ENCODE measurements around the gene CDK12. TPM values are rescaled to one million over a fixed set of nuclear protein-coding genes. Genes with fewer than 3 reads are reported as not detected.

The CDK12 gene
- total and polyA plus RNA-seq, 3 donors from 2014 or later = 60.3 to 113 (median 103) TPM

DNA sequence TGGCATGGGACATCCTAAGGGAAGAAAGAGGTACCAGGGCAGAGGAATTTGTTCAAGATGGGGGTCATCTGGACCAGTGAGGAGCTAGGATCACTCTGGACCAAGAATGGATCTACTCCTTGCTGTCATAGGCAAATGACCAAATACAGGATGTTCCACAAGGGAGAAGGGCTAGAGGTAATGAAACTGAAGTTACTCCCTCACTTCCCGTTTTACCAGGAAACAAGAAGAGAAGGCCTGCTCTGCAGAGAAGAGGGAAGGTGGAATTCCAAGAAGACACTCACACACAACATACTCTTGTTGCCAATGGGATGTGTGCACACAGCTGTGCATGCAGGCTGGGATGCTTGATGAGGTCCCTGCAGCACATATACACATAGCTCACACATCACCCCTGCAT is 107.8 kb downstream of the CDK12 start:
- Histone ChIP-seq H3K9me3 (no peaks in the 10 kb centered on the region), H3K27ac (no peak overlapping the region), H3K36me3 (ENCODE audit: low read depth, missing control alignments) (no peaks in the 10 kb centered on the region), H3K4me1 (peaks cover 4% of the 10 kb centered on the region), H3K4me3 (no peak overlapping the region), H3K27me3 (no peaks in the 10 kb centered on the region)
- WGBS, 2 donors = 55 to 62% methylated on average over 1 of the region's 1 CpG
- intact Hi-C loops (cut with DNase I; ENCODE audit: low total_unique reads) = no loop called here
- DNase-seq = no peak
- TF ChIP-seq POLR2A (IDR thresholded peaks at IDR 0.05) = no peak
- TF ChIP-seq, protein P1, sequence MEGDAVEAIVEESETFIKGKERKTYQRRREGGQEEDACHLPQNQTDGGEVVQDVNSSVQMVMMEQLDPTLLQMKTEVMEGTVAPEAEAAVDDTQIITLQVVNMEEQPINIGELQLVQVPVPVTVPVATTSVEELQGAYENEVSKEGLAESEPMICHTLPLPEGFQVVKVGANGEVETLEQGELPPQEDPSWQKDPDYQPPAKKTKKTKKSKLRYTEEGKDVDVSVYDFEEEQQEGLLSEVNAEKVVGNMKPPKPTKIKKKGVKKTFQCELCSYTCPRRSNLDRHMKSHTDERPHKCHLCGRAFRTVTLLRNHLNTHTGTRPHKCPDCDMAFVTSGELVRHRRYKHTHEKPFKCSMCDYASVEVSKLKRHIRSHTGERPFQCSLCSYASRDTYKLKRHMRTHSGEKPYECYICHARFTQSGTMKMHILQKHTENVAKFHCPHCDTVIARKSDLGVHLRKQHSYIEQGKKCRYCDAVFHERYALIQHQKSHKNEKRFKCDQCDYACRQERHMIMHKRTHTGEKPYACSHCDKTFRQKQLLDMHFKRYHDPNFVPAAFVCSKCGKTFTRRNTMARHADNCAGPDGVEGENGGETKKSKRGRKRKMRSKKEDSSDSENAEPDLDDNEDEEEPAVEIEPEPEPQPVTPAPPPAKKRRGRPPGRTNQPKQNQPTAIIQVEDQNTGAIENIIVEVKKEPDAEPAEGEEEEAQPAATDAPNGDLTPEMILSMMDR (IDR thresholded peaks at IDR 0.05) = no peak

GRCh38 chr17:39572121-39572520 is 110.8 kb downstream of the CDK12 start:
- DNase-seq = no peak
- WGBS, 2 donors = 94% methylated on average over 2 of the region's 2 CpGs
- no peaks in the 10 kb centered on the region for H3K36me3 ChIP-seq (ENCODE audit: low read depth, missing control alignments)
- intact Hi-C loops (cut with DNase I; ENCODE audit: low total_unique reads) = no loop called here
- TF ChIP-seq, protein P1 (IDR thresholded peaks at IDR 0.05) = no peak
- TF ChIP-seq POLR2A (IDR thresholded peaks at IDR 0.05) = no peak
- H3K4me1 ChIP-seq = peaks cover 4% of the 10 kb centered on the region
- H3K4me3 ChIP-seq = no peak overlapping the region
- H3K27ac ChIP-seq = no peak overlapping the region
- no peaks in the 10 kb centered on the region for H3K27me3 ChIP-seq
- no peaks in the 10 kb centered on the region for H3K9me3 ChIP-seq

DNA sequence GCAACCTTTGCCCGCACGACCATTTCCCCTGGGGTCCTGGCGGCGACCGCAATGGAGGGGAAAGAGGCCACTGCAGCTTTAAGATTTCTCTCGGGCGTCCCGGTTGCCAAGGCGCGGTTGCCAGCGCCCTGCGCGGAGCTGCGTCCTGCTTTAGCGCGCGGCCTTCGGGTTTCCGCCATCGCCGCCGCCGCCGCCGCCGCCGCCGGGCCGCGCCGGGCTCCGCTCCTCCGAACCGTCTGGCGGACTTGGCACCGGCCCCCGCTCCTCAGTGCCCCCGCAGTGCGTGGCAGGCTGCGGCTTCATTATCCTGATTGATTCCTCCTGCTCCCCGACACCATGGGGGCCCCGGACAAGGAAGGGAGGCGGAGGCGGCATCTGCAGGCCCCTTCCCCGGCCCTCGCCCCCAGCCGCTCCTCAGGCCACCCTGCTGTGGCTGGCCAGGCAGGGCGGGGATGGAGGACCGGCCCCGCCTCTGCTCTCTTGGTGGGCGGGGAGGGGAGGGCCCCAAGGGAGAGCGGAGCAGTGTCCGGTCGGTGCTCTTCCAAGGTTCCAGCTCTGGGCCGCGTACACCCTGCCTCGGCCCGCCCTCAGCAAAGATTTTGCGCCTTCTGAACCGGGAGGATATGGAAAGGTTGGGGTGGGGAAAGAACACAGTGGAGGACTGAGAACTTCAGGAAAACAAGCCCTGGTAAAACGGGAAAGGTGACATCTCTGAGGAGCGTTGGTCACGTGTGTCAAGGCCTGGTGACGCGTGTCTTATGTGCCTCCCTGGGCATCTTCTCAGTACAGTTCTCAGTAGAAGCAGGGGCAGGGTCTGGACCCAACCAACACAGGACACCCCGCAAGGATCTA is 112.4 kb downstream of the CDK12 start:
- H3K27ac ChIP-seq = peak overlapping the region; percentile 77 to 87
- intact Hi-C loops (cut with DNase I; ENCODE audit: low total_unique reads) = no loop called here
- H3K27me3 ChIP-seq = no peaks in the 10 kb centered on the region
- H3K4me3 ChIP-seq = peak overlapping the region; percentile 76 to 80
- DNase-seq = peak; percentile 85
- H3K4me1 ChIP-seq = peaks cover 4% of the 10 kb centered on the region
- TF ChIP-seq, protein P1 (IDR thresholded peaks at IDR 0.05) = no peak
- TF ChIP-seq POLR2A (IDR thresholded peaks at IDR 0.05) = no peak
- H3K36me3 ChIP-seq (ENCODE audit: low read depth, missing control alignments) = no peaks in the 10 kb centered on the region
- H3K9me3 ChIP-seq = no peaks in the 10 kb centered on the region
- WGBS, 2 donors = 0 to 1% methylated on average over 33 to 66 of the region's 66 CpGs

- intact Hi-C loops (cut with DNase I; ENCODE audit: low total_unique reads) = no loop called here
- H3K27ac ChIP-seq = no peak overlapping the region
- peaks cover 4% of the 10 kb centered on the region for H3K4me1 ChIP-seq
- DNase-seq = no peak
- no peak overlapping the region for H3K4me3 ChIP-seq
- TF ChIP-seq POLR2A (IDR thresholded peaks at IDR 0.05) = no peak
- TF ChIP-seq, protein P1 (IDR thresholded peaks at IDR 0.05) = no peak
- no peaks in the 10 kb centered on the region for H3K27me3 ChIP-seq
- no peaks in the 10 kb centered on the region for H3K9me3 ChIP-seq
- no peaks in the 10 kb centered on the region for H3K36me3 ChIP-seq (ENCODE audit: low read depth, missing control alignments)
- WGBS, 2 donors = 53 to 58% methylated on average over 7 of the region's 7 CpGs
These were observed 114.9 kb downstream of the CDK12 start for GRCh38 chr17:39576187-39576586.

DNA sequence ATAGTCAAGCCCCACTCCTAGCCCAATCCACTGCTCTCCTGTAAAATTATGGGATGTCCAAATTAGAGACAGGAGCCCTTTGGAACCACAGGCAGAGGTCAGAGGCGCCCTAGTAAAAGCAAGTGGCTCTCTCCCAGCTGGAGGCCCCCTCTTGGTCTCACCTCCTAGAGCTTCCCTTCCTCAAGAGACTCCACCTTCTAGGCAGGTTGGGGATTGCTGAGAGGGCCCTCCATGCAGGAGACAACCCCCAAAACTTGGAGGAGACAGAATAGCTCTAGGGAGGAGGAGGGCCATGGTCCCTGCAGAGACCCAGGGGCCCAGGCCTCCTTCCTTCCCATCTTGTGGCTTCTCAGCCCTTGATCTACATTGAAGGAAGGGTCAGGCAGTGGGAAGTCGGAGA is 117.0 kb downstream of the CDK12 start:
- WGBS, 2 donors = 92 to 93% methylated on average over 2 of the region's 2 CpGs
- no peak for TF ChIP-seq POLR2A (IDR thresholded peaks at IDR 0.05)
- TF ChIP-seq, protein P1 (IDR thresholded peaks at IDR 0.05) = no peak
- Histone ChIP-seq H3K9me3 (no peaks in the 10 kb centered on the region), H3K4me3 (no peak overlapping the region), H3K27me3 (no peaks in the 10 kb centered on the region), H3K27ac (no peak overlapping the region), H3K4me1 (peaks cover under 1% of the 10 kb centered on the region), H3K36me3 (ENCODE audit: low read depth, missing control alignments) (no peaks in the 10 kb centered on the region)
- intact Hi-C loops (cut with DNase I; ENCODE audit: low total_unique reads) = no loop called here
- no peak for DNase-seq
